Activated T-helper 1 cell treated with anti-CD3 and anti-CD28 coated beads, Interleukin-12 subunit alpha, Interleukin-12 subunit beta, Interleukin-2, Interleukin-4 antibody, amounts not matched to agents 30 ng/mL and 10 ng/mL and 1 ng/mL, durations not matched to agents 14 hours and 24 hours and 36 hours (primary cell): ENCODE results near the gene TMEM196. TPM values are rescaled to one million over a fixed set of nuclear protein-coding genes. Genes with fewer than 3 reads are reported as not detected.
"Not testable (repeated sequence)": the region's sequence is repeated elsewhere in the genome, so short reads cannot be mapped to it uniquely, and the experiment has no call there.

Source experiments
- DNase-seq: peaks from one replicate; pipeline ENCODE4 v3.0.0; 2021; ENCODE audit warnings: low spot score
- H3K27ac Mint-ChIP-seq: one replicate; pipeline ENCODE4 v1.8.0; 2021; ENCODE audit warnings: mild to moderate bottlenecking, mixed read lengths
- H3K27me3 Mint-ChIP-seq: one replicate; pipeline ENCODE4 v1.8.0; 2022; ENCODE audit warnings: mild to moderate bottlenecking, moderate library complexity, mixed read lengths; ENCODE audit not compliant: insufficient read depth
- H3K36me3 Mint-ChIP-seq: one replicate; pipeline ENCODE4 v1.8.0; 2021; ENCODE audit warnings: low read depth, mixed read lengths
- H3K4me1 Mint-ChIP-seq: one replicate; pipeline ENCODE4 v1.8.0; 2021; ENCODE audit warnings: low read depth, mixed read lengths
- H3K4me3 Mint-ChIP-seq: one replicate; pipeline ENCODE4 v1.8.0; 2021; ENCODE audit warnings: mild to moderate bottlenecking, moderate library complexity, mixed read lengths
- H3K9me3 Mint-ChIP-seq: one replicate; pipeline ENCODE4 v1.8.0; 2021; ENCODE audit warnings: mixed read lengths
- intact Hi-C: fragments of 100-400 bp; cut with micrococcal nuclease; formaldehyde crosslinking; loops from one replicate; pipeline ENCODE4 v1.15.1; 2024
- total RNA-seq: library from RNA; stranded (reverse); gene quantifications from 2 replicates; pipeline ENCODE4 v1.2.3, GENCODE V29; 2022

Gene TMEM196
- total RNA-seq, 1 donor from 2014 or later, result not detected

DNA sequence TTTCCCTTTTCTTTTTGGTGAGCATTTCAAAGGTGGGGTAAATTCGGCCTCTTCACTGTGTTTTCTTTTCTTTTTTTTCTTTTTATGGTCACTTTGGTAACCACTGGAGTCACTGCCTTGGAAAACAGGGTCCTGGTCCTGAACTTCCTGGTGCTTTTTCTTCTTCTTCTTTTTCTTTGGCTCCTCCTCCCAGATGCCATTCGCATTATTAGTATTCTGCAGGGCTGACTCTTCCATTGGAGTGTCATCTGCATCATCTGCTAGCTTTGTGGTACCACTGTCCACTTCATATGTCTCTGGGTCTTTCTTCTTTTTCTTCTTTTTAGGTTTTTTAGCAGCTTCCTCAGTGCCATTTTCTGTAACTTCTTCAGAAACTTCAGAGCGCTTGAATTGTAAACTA is 75.1 kb downstream of the TMEM196 start:
- intact Hi-C loops, result no loop called here
- H3K27ac Mint-ChIP-seq, result no peak overlapping the region

DNA sequence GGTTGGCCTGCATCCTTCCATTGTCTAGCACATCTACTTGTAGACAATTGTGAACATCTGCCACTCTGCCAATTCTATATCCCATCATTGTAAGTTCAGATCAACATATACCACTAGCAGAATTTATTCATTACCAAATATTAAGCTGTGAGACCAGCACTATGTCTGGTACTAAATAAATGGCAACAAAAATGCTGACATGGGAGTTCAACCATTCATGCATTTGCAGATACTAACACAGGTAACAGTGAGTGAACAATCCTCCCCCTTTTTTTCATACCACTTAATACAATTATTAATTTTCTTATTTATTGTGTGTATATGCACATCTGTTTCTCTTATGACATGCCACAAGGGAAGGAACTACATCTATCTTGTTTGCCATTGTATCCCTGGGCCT is 76.5 kb downstream of the TMEM196 start:
- Mint-ChIP-seq H3K27me3 (no peaks in the 10 kb centered on the region), H3K4me3 (no peak overlapping the region), H3K36me3 (peaks cover 10% of the 10 kb centered on the region), H3K27ac (no peak overlapping the region), H3K4me1 (no peaks in the 10 kb centered on the region), H3K9me3 (no peaks in the 10 kb centered on the region)
- DNase-seq, result no peak
- intact Hi-C loops, result no loop called here

More for the DNA sequence above, 75.1 kb downstream of the TMEM196 start:
- Mint-ChIP-seq H3K4me3 (no peak overlapping the region), H3K27me3 (no peaks in the 10 kb centered on the region), H3K9me3 (no peaks in the 10 kb centered on the region), H3K36me3 (peaks cover 18% of the 10 kb centered on the region), H3K4me1 (no peaks in the 10 kb centered on the region)
- DNase-seq, result no peak

- Mint-ChIP-seq H3K36me3 (peaks cover 2% of the 10 kb centered on the region), H3K9me3 (no peaks in the 10 kb centered on the region), H3K4me1 (no peaks in the 10 kb centered on the region), H3K27me3 (no peaks in the 10 kb centered on the region), H3K4me3 (no peak overlapping the region), H3K27ac (no peak overlapping the region)
- no peak for DNase-seq
- intact Hi-C loops, result no loop called here
Measured at GRCh38 chr7:19692111-19692828, 81.1 kb downstream of the TMEM196 start.

DNA sequence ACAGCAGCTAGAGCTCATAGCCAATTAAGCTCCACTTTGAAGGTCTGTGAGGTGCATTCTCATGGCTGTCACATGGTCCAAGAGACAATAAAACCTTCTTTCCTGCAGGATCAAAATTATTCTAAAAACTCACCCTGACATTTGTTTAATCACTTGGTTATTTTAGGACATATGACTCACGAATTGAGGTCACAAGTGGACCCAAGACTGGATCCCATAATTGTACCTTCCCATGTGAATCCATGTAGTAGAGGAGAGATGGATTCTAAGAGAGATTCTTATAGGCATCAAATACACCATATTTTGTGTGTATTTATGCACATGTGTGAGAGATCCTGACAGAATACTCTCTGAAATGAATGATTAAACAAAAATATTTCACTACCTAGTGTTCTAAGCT is 82.7 kb downstream of the TMEM196 start:
- H3K27me3 Mint-ChIP-seq, result no peaks in the 10 kb centered on the region
- H3K36me3 Mint-ChIP-seq, result peaks cover 2% of the 10 kb centered on the region
- no peaks in the 10 kb centered on the region for H3K4me1 Mint-ChIP-seq
- intact Hi-C loops, result no loop called here
- no peak for DNase-seq
- H3K9me3 Mint-ChIP-seq, result no peaks in the 10 kb centered on the region
- no peak overlapping the region for H3K27ac Mint-ChIP-seq
- no peak overlapping the region for H3K4me3 Mint-ChIP-seq

DNA sequence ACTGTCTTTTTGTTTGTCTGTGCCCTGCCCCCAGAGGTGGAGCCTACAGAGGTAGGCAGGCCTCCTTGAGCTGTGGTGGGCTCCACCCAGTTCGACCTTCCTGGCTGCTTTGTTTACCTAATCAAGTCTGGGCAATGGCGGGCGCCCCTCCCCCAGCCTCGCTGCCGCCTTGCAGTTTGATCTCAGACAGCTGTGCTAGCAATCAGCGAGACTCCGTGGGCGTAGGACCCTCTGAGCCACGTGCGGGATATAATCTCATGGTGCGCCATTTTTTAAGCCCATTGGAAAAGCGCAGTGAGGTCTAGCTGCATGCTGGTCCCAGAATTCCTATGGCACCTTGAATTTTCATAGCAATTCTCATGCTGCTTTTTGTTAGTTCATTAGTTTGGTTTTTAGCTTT is 84.3 kb downstream of the TMEM196 start:
- intact Hi-C loops, H3K4me1 Mint-ChIP-seq, H3K27me3 Mint-ChIP-seq, H3K36me3 Mint-ChIP-seq, H3K27ac Mint-ChIP-seq, H3K9me3 Mint-ChIP-seq, H3K4me3 Mint-ChIP-seq, DNase-seq: not testable (repeated sequence)

DNA sequence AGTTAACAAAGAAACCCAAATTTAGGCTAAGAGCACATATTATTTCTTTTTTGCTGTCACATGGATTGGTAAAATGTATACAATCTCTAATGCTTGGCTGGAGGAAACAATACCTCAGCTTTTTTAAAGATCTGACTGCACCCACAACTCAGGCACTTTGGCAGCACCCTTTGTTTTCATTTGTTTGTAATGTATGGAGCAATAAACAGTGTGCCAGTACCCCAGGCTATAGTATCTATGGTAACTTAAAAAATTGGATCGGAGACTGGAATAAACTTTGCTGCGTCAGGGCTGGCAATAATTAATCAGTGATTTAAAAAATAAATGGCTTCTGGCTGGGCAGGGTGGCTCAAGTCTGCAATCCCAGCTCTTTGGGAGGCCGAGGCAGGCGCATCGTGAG is 91.8 kb downstream of the TMEM196 start:
- no peak for DNase-seq
- Mint-ChIP-seq H3K27ac (no peak overlapping the region), H3K4me1 (peaks cover 6% of the 10 kb centered on the region), H3K36me3 (no peaks in the 10 kb centered on the region), H3K9me3 (no peaks in the 10 kb centered on the region), H3K4me3 (no peak overlapping the region), H3K27me3 (no peaks in the 10 kb centered on the region)
- intact Hi-C loops, result no loop called here

DNA sequence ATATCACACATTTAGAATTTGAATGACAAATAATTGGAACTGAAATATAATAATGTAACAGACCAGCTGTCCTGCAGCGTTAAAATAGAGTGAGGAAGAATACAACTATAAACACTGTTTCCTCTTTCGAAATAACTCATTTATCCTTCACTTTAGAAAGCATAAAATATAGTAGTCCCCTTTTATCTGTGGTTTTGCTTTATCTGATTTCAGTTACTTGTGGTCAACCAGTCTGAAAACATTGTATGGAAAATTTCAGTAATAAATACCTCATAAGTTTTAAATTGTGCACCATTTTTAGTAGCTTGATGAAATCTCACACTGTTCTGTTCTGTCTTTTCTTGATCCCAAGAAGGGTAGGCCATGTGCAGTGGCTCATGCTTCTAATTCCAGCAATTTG is 96.2 kb downstream of the TMEM196 start:
- Mint-ChIP-seq H3K9me3 (no peaks in the 10 kb centered on the region), H3K36me3 (no peaks in the 10 kb centered on the region), H3K27ac (no peak overlapping the region), H3K4me3 (no peak overlapping the region), H3K4me1 (peaks cover 6% of the 10 kb centered on the region), H3K27me3 (peaks cover 3% of the 10 kb centered on the region)
- no peak for DNase-seq
- intact Hi-C loops, result no loop called here

DNA sequence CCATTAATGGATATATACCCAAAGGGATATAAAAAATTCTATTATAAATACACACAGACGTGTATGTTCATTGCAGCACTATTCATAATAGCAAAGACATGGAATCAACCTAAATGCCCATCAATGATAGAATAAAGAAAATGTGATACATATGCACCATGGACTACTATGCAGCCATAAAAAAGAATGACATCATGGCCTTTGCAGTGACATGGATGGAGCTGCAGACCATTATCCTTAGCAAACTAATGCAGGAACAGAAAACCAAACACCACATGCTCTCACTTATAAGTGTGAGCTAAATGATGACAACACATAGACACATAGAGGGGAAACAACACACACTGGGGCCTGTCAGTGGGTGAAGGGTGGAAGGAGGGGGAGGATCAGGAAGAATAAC is 97.6 kb downstream of the TMEM196 start:
- Mint-ChIP-seq H3K4me1 (peaks cover 6% of the 10 kb centered on the region), H3K9me3 (no peaks in the 10 kb centered on the region), H3K27me3 (peaks cover 3% of the 10 kb centered on the region), H3K36me3 (no peaks in the 10 kb centered on the region), H3K4me3 (no peak overlapping the region), H3K27ac (no peak overlapping the region)
- intact Hi-C loops, result no loop called here
- no peak for DNase-seq

- H3K9me3 Mint-ChIP-seq, result no peaks in the 10 kb centered on the region
- no peaks in the 10 kb centered on the region for H3K36me3 Mint-ChIP-seq
- peaks cover 6% of the 10 kb centered on the region for H3K4me1 Mint-ChIP-seq
- H3K27ac Mint-ChIP-seq, result no peak overlapping the region
- no peak overlapping the region for H3K4me3 Mint-ChIP-seq
- DNase-seq, result no peak
- intact Hi-C loops, result no loop called here
- peaks cover 3% of the 10 kb centered on the region for H3K27me3 Mint-ChIP-seq
Measured at GRCh38 chr7:19674266-19674960, 99.0 kb downstream of the TMEM196 start.

GRCh38 chr7:19670806-19671205 is 102.6 kb downstream of the TMEM196 start:
- H3K4me3 Mint-ChIP-seq, result no peak overlapping the region
- no peaks in the 10 kb centered on the region for H3K9me3 Mint-ChIP-seq
- H3K27ac Mint-ChIP-seq, result no peak overlapping the region
- DNase-seq, result no peak
- intact Hi-C loops, result no loop called here
- H3K4me1 Mint-ChIP-seq, result no peaks in the 10 kb centered on the region
- no peaks in the 10 kb centered on the region for H3K36me3 Mint-ChIP-seq
- peaks cover 9% of the 10 kb centered on the region for H3K27me3 Mint-ChIP-seq

Other genes starting within 250 kb of the TMEM196 start
- 41.1 and 42.0 TPM in 2 replicates for gene POLR1F, start 64.6 kb downstream of the TMEM196 start, total RNA-seq